Naive thymus-derived CD4-positive, alpha-beta T cell (primary cell): Measurements from ENCODE around the gene SYNE2. TPM values are rescaled to one million over a fixed set of nuclear protein-coding genes. Genes with fewer than 3 reads are reported as not detected.

Source experiments
- ATAC-seq: fragments of 150-1000 bp; cut with Tn5 transposase; 2 replicates; pipeline ENCODE4 v1.10.0; 2021; ENCODE audit warnings: mild to moderate bottlenecking, moderate library complexity
- CTCF ChIA-PET: fragments of 350-600 bp; sonication (Branson Sonifier 250); formaldehyde crosslinking; loops from one replicate; lab custom pipeline; 2021; ENCODE audit warnings: antibody characterized with exemption; lab: Charles Lee
- POLR2A ChIA-PET: fragments of 350-600 bp; sonication (Branson Sonifier 250); formaldehyde crosslinking; loops from one replicate; lab custom pipeline; 2021; ENCODE audit warnings: antibody characterized with exemption, inconsistent platforms; lab: Charles Lee
- DNase-seq, 9 donors: peaks; one replicate each; pipeline versions ENCODE4 v3.0.0 to v3.0.0-alpha.2; 2020 to 2022; ENCODE audit warnings: mixed read lengths in 1 of 9
- H3K27ac ChIP-seq: one replicate; pipeline ENCODE4 v1.7.0; 2013; ENCODE audit warnings: mild to moderate bottlenecking, low read depth, low read length, moderate library complexity
- H3K27me3 ChIP-seq, 2 donors: one replicate each; pipeline ENCODE4 v1.7.0; 2013; ENCODE audit warnings: low read length in 2 of 2, mild to moderate bottlenecking in 2 of 2, moderate library complexity in 2 of 2; ENCODE audit not compliant: control insufficient read depth in 2 of 2, insufficient read depth in 2 of 2
- H3K36me3 ChIP-seq, 3 experiments: 1 replicate in 2 of 3; 2 replicates in 1 of 3; pipeline ENCODE4 v1.7.0; 2013; ENCODE audit warnings: low read length in 3 of 3, mild to moderate bottlenecking in 3 of 3, moderate library complexity in 1 of 3; ENCODE audit not compliant: insufficient read depth in 3 of 3, control insufficient read depth in 2 of 3
- H3K4me1 ChIP-seq, 2 donors: one replicate each; pipeline ENCODE4 v1.7.0; 2013; ENCODE audit warnings: low read length in 2 of 2, mild to moderate bottlenecking in 2 of 2, moderate library complexity in 1 of 2; ENCODE audit not compliant: control insufficient read depth in 2 of 2, insufficient read depth in 2 of 2
- H3K4me3 ChIP-seq: 2 replicates; pipeline ENCODE4 v1.7.0; 2013; ENCODE audit warnings: mild to moderate bottlenecking, low read length
- H3K9me3 ChIP-seq, 3 experiments: 1 replicate in 2 of 3; 2 replicates in 1 of 3; pipeline ENCODE4 v1.7.0; 2013; ENCODE audit warnings: low read length in 3 of 3; ENCODE audit not compliant: control insufficient read depth in 2 of 3
- H3K27ac Mint-ChIP-seq, 9 donors: one replicate each; pipeline ENCODE4 v1.8.0; 2020 to 2022; ENCODE audit warnings: mixed read lengths in 9 of 9, mild to moderate bottlenecking in 8 of 9, moderate library complexity in 5 of 9, inconsistent platforms in 2 of 9
- H3K27me3 Mint-ChIP-seq, 5 donors: one replicate each; pipeline ENCODE4 v1.8.0; 2021 to 2022; ENCODE audit warnings: mixed read lengths in 5 of 5, mild to moderate bottlenecking in 1 of 5
- H3K36me3 Mint-ChIP-seq, 5 donors: one replicate each; pipeline ENCODE4 v1.8.0; 2020 to 2022; ENCODE audit warnings: mixed read lengths in 5 of 5, mild to moderate bottlenecking in 3 of 5, inconsistent platforms in 1 of 5
- H3K4me1 Mint-ChIP-seq, 7 donors: one replicate each; pipeline ENCODE4 v1.8.0; 2020 to 2022; ENCODE audit warnings: mixed read lengths in 7 of 7, mild to moderate bottlenecking in 3 of 7, inconsistent platforms in 1 of 7
- H3K4me3 Mint-ChIP-seq, 10 donors: one replicate each; pipeline ENCODE4 v1.8.0; 2020 to 2022; ENCODE audit warnings: mild to moderate bottlenecking in 10 of 10, mixed read lengths in 10 of 10, moderate library complexity in 6 of 10, inconsistent platforms in 2 of 10
- H3K9me3 Mint-ChIP-seq, 11 donors: one replicate each; pipeline ENCODE4 v1.8.0; 2020 to 2022; ENCODE audit warnings: mixed read lengths in 11 of 11, mild to moderate bottlenecking in 4 of 11, inconsistent platforms in 1 of 11, moderate library complexity in 1 of 11
- intact Hi-C, 2 donors: fragments of 100-400 bp; cut with micrococcal nuclease; formaldehyde crosslinking; loops; one replicate each; pipeline ENCODE4 v1.15.1; 2023
- polyA plus RNA-seq, 2 donors: library from polyadenylated mRNA; unstranded; fragments of 300-500 nt; fragmentation: Illumina TruSeq; gene quantifications; one replicate each; pipeline ENCODE4 v1.2.3, GENCODE V29; 2021
- total RNA-seq, 6 experiments: library from RNA in 5 of 6; stranded (reverse) in 5 of 6; gene quantifications; 1 replicate in 5 of 6; 2 replicates in 1 of 6; pipeline ENCODE4 v1.2.3 and lab custom pipeline; 2021 to 2026

SYNE2 gene
- total and polyA plus RNA-seq, 7 experiments from 2014 or later = 22.4 to 170 (median 139) TPM

DNA sequence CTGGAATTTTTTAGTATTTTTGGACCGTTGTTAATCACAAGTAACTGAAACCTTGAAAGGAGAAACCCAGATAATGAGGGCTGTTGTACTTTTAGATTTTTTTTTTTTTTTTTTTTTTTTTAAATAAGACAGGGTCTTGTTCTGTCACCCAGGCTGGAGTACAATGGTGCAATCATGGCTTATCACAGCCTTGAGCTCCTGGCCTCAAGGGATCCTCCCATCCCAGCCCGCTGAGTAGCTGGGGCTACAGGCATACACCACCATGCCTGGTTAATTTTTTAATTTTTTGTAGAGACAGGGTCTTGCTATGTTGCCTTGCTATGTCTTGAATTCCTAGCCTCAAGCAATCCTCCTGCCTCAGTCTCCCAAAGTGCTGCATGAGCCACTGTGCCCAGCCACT lies 211.6 kb downstream of the SYNE2 start:
- CTCF ChIA-PET = no interaction called here
- H3K27me3 Mint-ChIP-seq = no peaks in the 10 kb centered on the region

DNA sequence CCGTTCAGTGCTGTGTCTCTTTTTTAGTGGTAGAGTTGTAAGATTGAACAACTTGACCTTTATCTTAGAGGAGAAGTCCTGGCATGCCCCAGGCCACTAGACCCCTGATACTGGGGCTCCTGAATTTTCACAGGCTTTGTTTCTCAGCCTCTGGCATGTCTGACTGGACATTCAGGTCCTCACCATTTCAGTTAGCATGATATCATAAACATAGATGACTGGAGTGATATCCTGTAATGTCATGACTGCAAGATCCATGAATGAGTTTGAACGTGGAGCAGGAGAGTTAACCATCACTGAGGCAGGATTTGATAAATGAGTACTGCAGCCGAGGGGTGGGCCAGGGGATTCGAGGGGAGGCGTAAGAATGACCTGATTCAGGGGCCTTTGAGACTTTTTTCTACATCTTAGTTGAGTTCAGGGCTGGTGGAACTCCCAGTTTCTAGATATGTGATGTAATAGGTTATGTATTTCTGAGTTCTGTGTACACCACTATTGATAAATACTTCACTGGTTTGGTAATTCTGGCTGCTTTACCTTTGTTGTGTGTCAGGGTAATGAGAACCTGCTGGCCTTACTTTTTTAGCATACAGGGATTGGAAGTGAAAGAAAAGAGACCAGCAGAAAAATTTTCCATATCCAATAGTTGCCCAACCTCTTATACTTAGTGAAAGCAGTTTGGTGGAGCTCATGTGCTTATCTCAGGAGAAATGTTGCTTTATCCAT lies 217.0 kb downstream of the SYNE2 start:
- no peak overlapping the region for H3K27ac Mint-ChIP-seq

More for the DNA sequence above, 211.6 kb downstream of the SYNE2 start:
- Histone ChIP-seq H3K36me3 (peaks cover 0 to 27% (median 11%) of the 10 kb centered on the region in 3 experiments), H3K9me3 (no peaks in the 10 kb centered on the region), H3K4me1 (no peaks in the 10 kb centered on the region), H3K4me3 (no peak overlapping the region), H3K27me3 (no peaks in the 10 kb centered on the region), H3K27ac (no peak overlapping the region)
- Mint-ChIP-seq H3K9me3 (no peaks in the 10 kb centered on the region), H3K36me3 (peaks cover 13 to 44% (median 26%) of the 10 kb centered on the region in 5 donors), H3K4me1 (peaks cover 0 to 3% (median 0%) of the 10 kb centered on the region in 7 donors), H3K4me3 (no peak overlapping the region), H3K27ac (no peak overlapping the region)
- ATAC-seq (no peak), DNase-seq (no peak)
- intact Hi-C loops = no loop called here
- POLR2A ChIA-PET = no interaction called here

DNA sequence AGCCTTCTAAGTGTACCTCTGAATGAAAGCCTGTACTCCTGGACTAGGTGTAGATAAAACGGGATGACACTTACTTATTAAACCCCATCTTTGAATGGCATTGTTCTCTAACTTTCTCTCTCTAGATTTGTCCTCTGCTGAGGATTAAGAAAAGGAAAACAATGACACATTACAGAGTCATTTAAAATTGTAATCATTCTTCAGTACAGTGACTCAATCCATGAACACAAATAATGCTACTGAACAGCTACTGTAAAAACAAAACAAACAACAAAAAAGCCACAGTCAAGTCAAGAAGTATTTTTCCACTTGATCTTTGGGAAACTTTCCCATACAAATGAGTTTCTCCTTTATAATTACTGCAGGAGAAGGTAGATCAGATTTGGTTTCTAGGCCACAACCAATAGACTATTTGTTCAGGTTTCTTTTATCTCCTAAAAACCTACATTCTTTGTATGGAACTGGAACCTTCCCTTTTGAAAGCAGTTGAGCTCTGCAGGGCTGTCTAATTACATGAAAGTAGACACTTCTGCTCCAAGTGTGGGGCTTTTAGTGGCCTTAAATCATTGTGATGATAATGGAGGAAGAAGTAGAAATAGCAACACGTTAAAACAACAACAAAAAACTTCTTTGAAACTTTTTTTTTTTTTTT lies 222.3 kb downstream of the SYNE2 start:
- no peak overlapping the region for H3K4me3 Mint-ChIP-seq
- H3K27me3 Mint-ChIP-seq = no peaks in the 10 kb centered on the region
- Histone ChIP-seq H3K4me1 (no peaks in the 10 kb centered on the region), H3K27me3 (no peaks in the 10 kb centered on the region), H3K36me3 (peaks cover 0 to 47% (median 43%) of the 10 kb centered on the region in 3 experiments), H3K4me3 (no peak overlapping the region), H3K27ac (no peak overlapping the region), H3K9me3 (no peaks in the 10 kb centered on the region)
- DNase-seq (no peak), ATAC-seq (no peak)
- H3K4me1 Mint-ChIP-seq = no peaks in the 10 kb centered on the region
- peaks cover 0 to 1% (median 0%) of the 10 kb centered on the region in 11 donors for H3K9me3 Mint-ChIP-seq
- intact Hi-C loops = no loop called here
- POLR2A ChIA-PET = no interaction called here
- peaks cover 10 to 64% (median 35%) of the 10 kb centered on the region in 5 donors for H3K36me3 Mint-ChIP-seq
- H3K27ac Mint-ChIP-seq = no peak overlapping the region
- CTCF ChIA-PET = no interaction called here

More for the DNA sequence above, 217.0 kb downstream of the SYNE2 start:
- no peaks in the 10 kb centered on the region for H3K27me3 Mint-ChIP-seq
- DNase-seq = no peak
- H3K36me3 ChIP-seq = peaks cover 0 to 42% (median 25%) of the 10 kb centered on the region in 3 experiments
- H3K9me3 ChIP-seq = no peaks in the 10 kb centered on the region
- no peak overlapping the region for H3K4me3 Mint-ChIP-seq
- no peaks in the 10 kb centered on the region for H3K4me1 ChIP-seq
- intact Hi-C loops = loop anchor here in 1 of 2 donors (5.0 kb wide), 1 partner anchor 83 kb away; no protein-coding TSS in a partner anchor
- H3K4me1 Mint-ChIP-seq = peaks cover 0 to 1% (median 0%) of the 10 kb centered on the region in 7 donors
- ChIA-PET CTCF (no interaction called here), POLR2A (no interaction called here)
- no peak overlapping the region for H3K4me3 ChIP-seq
- no peaks in the 10 kb centered on the region for H3K9me3 Mint-ChIP-seq
- H3K27ac ChIP-seq = no peak overlapping the region
- H3K27me3 ChIP-seq = no peaks in the 10 kb centered on the region
- H3K36me3 Mint-ChIP-seq = peaks cover 10 to 71% (median 35%) of the 10 kb centered on the region in 5 donors
- no peak for ATAC-seq

DNA sequence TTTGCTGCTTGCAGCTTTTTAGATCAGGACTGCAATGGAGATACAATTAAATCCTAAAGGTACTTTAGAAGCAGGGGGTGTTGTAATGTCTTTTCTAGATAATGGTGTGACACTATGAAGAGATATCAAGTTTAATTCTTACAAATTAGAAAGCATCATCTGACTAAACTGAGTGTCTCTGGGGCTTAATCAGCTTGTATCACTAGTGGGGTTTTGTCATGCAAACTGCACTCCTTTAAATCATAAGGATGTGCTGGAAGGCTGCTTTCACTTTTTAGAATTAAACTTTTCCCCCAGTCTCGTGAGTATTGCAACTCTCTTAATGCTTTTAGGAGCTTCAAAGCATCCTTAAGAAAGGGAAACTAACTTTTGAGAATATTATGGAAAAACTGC lies 222.8 kb downstream of the SYNE2 start:
- H3K9me3 ChIP-seq = no peaks in the 10 kb centered on the region
- no peak for DNase-seq
- H3K27me3 Mint-ChIP-seq = no peaks in the 10 kb centered on the region
- no peak overlapping the region for H3K27ac ChIP-seq
- H3K4me3 Mint-ChIP-seq = no peak overlapping the region
- ATAC-seq = no peak
- peaks cover 0 to 1% (median 0%) of the 10 kb centered on the region in 11 donors for H3K9me3 Mint-ChIP-seq
- H3K4me3 ChIP-seq = no peak overlapping the region
- CTCF ChIA-PET = no interaction called here
- H3K27ac Mint-ChIP-seq = no peak overlapping the region
- no peaks in the 10 kb centered on the region for H3K4me1 ChIP-seq
- intact Hi-C loops = no loop called here
- POLR2A ChIA-PET = no interaction called here
- H3K36me3 Mint-ChIP-seq = peaks cover 10 to 64% (median 39%) of the 10 kb centered on the region in 5 donors
- H3K27me3 ChIP-seq = no peaks in the 10 kb centered on the region
- peaks cover 0 to 2% (median 0%) of the 10 kb centered on the region in 7 donors for H3K4me1 Mint-ChIP-seq
- peaks cover 0 to 52% (median 47%) of the 10 kb centered on the region in 3 experiments for H3K36me3 ChIP-seq

DNA sequence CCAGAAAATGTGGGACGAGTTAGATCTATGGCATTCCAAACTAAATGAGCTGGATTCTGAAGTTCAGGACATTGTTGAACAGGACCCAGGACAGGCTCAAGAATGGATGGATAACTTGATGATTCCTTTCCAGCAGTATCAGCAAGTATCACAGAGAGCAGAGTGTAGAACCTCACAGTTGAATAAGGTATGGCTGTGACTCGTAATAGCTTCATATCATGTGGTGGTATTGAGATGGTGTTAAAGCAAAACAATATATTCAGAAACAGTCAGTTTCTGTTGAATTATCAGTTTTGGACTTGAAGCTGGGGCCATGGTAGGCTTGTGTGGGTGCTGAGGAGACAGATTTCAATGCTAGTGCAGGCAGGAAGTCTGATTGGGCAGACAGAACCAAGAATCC lies 227.6 kb downstream of the SYNE2 start:
- no peak overlapping the region for H3K4me3 ChIP-seq

DNA sequence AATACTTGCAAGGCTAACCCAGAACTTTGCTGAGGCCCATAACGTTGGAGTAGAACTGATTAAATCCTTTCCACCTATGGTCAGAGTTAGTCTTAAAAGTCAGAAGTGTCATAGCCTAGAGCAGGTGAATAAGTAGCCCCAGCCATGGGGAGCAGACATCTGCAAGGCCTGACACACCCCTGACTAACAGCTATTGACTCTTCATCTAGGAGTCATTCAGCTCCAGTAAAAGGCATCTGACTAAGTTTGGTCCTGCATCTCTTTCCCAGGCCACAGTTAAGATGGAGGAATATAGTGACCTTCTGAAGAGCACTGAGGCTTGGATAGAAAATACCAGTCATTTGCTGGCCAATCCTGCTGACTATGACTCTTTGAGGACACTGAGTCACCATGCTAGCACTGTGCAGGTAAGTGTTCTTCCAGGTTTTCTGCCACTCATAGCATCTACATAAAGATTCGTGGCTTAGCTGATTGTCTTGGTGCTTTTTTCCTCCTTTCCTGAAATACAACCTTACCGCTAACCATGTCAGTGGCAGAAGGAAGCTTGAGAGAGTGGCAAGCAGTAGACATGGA lies 228.5 kb downstream of the SYNE2 start:
- H3K4me1 ChIP-seq = no peaks in the 10 kb centered on the region
- Mint-ChIP-seq H3K9me3 (peaks cover 0 to 1% (median 0%) of the 10 kb centered on the region in 11 donors), H3K36me3 (peaks cover 4 to 59% (median 31%) of the 10 kb centered on the region in 5 donors), H3K27me3 (no peaks in the 10 kb centered on the region), H3K27ac (no peak overlapping the region), H3K4me3 (no peak overlapping the region), H3K4me1 (peaks cover 0 to 2% (median 0%) of the 10 kb centered on the region in 7 donors)
- ATAC-seq = no peak
- H3K27ac ChIP-seq = no peak overlapping the region
- no peaks in the 10 kb centered on the region for H3K9me3 ChIP-seq
- no peak for DNase-seq
- no peaks in the 10 kb centered on the region for H3K27me3 ChIP-seq
- CTCF ChIA-PET = no interaction called here
- POLR2A ChIA-PET = no interaction called here
- intact Hi-C loops = no loop called here
- peaks cover 0 to 40% (median 37%) of the 10 kb centered on the region in 3 experiments for H3K36me3 ChIP-seq
- no peak overlapping the region for H3K4me3 ChIP-seq

More for the DNA sequence above, 227.6 kb downstream of the SYNE2 start:
- H3K27ac ChIP-seq = no peak overlapping the region
- H3K27me3 ChIP-seq = no peaks in the 10 kb centered on the region
- no peaks in the 10 kb centered on the region for H3K4me1 ChIP-seq
- H3K36me3 ChIP-seq = peaks cover 0 to 44% (median 43%) of the 10 kb centered on the region in 3 experiments
- no peak for DNase-seq
- ChIA-PET POLR2A (interaction anchor here (0.6 kb wide), 1 partner anchor 44 kb away, joined by 3 read pairs; no protein-coding TSS in a partner anchor), CTCF (no interaction called here)
- intact Hi-C loops = no loop called here
- peaks cover 0 to 2% (median 0%) of the 10 kb centered on the region in 7 donors for H3K4me1 Mint-ChIP-seq
- H3K9me3 ChIP-seq = no peaks in the 10 kb centered on the region
- H3K27ac Mint-ChIP-seq = peak overlapping the region in 1 of 9 donors; percentile 46
- H3K4me3 Mint-ChIP-seq = no peak overlapping the region
- peaks cover 0 to 1% (median 0%) of the 10 kb centered on the region in 11 donors for H3K9me3 Mint-ChIP-seq
- no peaks in the 10 kb centered on the region for H3K27me3 Mint-ChIP-seq
- ATAC-seq = no peak
- H3K36me3 Mint-ChIP-seq = peaks cover 4 to 59% (median 26%) of the 10 kb centered on the region in 5 donors
